Measurements from ENCODE around the gene DCAF17. TPM values are rescaled to one million over a fixed set of nuclear protein-coding genes. Genes with fewer than 3 reads are reported as not detected.
A peak's percentile ranks its signal among the peaks of the same experiment; 100 is the strongest.

DCAF17 gene
- total and polyA plus RNA-seq, 2 donors: 7.9 to 14.7 TPM

GRCh38 chr2:171432969-171433762 is 860 bp upstream of the DCAF17 start:
- no peaks in the 10 kb centered on the region for H3K27me3 ChIP-seq (ENCODE audit: control insufficient read depth in 2 of 2, insufficient read depth in 1 of 2, low read length in 1 of 2)
- peaks cover 0 to 8% of the 10 kb centered on the region in 2 donors for H3K4me1 ChIP-seq (ENCODE audit: control insufficient read depth in 2 of 2, insufficient read depth in 2 of 2, low read length in 2 of 2)
- H3K4me3 ChIP-seq (ENCODE audit: low read length in 2 of 2): peak overlapping the region; percentile 79 to 96
- peaks cover 0 to 14% of the 10 kb centered on the region in 2 donors for H3K36me3 ChIP-seq (ENCODE audit: control insufficient read depth in 2 of 2, insufficient read depth in 2 of 2, low read length in 1 of 2)
- peak in 6 of 9 donors; percentile 8 to 57 (median 21) for DNase-seq (ENCODE audit: low read depth in 6 of 9, low spot score in 9 of 9)
- H3K9me3 ChIP-seq (ENCODE audit: control insufficient read depth in 2 of 2, insufficient read depth in 1 of 2, low read length in 1 of 2): peaks cover 0 to 22% of the 10 kb centered on the region in 2 donors
- 32% methylated on average over 20 of the region's 20 CpGs for WGBS
- H3K27ac ChIP-seq (ENCODE audit: low read depth in 1 of 2, low read length in 1 of 2): peak overlapping the region; percentile 96 to 98

- under 1% methylated on average over 15 of the region's 15 CpGs for WGBS
Observed at GRCh38 chr2:171433763-171434012, 338 bp upstream of the DCAF17 start, which contains the start of gene METTL8. Gene METTL8 (minus strand): TSS chr2:171433990. CDS start chr2:171392185, 41,805 bp downstream.

GRCh38 chr2:171436307-171436706 is 2.3 kb downstream of the DCAF17 start:
- no peak for DNase-seq (ENCODE audit: low read depth in 6 of 9, low spot score in 9 of 9)
- Histone ChIP-seq H3K4me1 (ENCODE audit: control insufficient read depth in 2 of 2, insufficient read depth in 2 of 2, low read length in 2 of 2) (peaks cover 0 to 8% of the 10 kb centered on the region in 2 donors), H3K27me3 (ENCODE audit: control insufficient read depth in 2 of 2, insufficient read depth in 1 of 2, low read length in 1 of 2) (no peaks in the 10 kb centered on the region), H3K36me3 (ENCODE audit: control insufficient read depth in 2 of 2, insufficient read depth in 2 of 2, low read length in 1 of 2) (peaks cover 7 to 37% of the 10 kb centered on the region in 2 donors), H3K4me3 (ENCODE audit: low read length in 2 of 2) (no peak overlapping the region), H3K9me3 (ENCODE audit: control insufficient read depth in 2 of 2, insufficient read depth in 1 of 2, low read length in 1 of 2) (peaks cover 0 to 7% of the 10 kb centered on the region in 2 donors), H3K27ac (ENCODE audit: low read depth in 1 of 2, low read length in 1 of 2) (no peak overlapping the region)
- WGBS: 98% methylated on average over 1 of the region's 1 CpG

More at GRCh38 chr2:171433763-171434012, 338 bp upstream of the DCAF17 start, which contains the start of gene METTL8:
- H3K9me3 ChIP-seq (ENCODE audit: control insufficient read depth in 2 of 2, insufficient read depth in 1 of 2, low read length in 1 of 2): peaks cover 0 to 22% of the 10 kb centered on the region in 2 donors
- peak within 1 kb of the TSS; percentile 96 to 98 for H3K27ac ChIP-seq (ENCODE audit: low read depth in 1 of 2, low read length in 1 of 2)
- H3K36me3 ChIP-seq (ENCODE audit: control insufficient read depth in 2 of 2, insufficient read depth in 2 of 2, low read length in 1 of 2): peaks cover under 1 to 19% of the 10 kb centered on the region in 2 donors
- H3K4me1 ChIP-seq (ENCODE audit: control insufficient read depth in 2 of 2, insufficient read depth in 2 of 2, low read length in 2 of 2): peaks cover 0 to 8% of the 10 kb centered on the region in 2 donors
- H3K4me3 ChIP-seq (ENCODE audit: low read length in 2 of 2): peak within 1 kb of the TSS; percentile 79 to 96
- DNase-seq (ENCODE audit: low read depth in 6 of 9, low spot score in 9 of 9): no peak
- H3K27me3 ChIP-seq (ENCODE audit: control insufficient read depth in 2 of 2, insufficient read depth in 1 of 2, low read length in 1 of 2): no peaks in the 10 kb centered on the region

GRCh38 chr2:171441470-171441869 is 7.4 kb downstream of the DCAF17 start:
- H3K27ac ChIP-seq (ENCODE audit: low read depth in 1 of 2, low read length in 1 of 2): no peak overlapping the region
- H3K4me1 ChIP-seq (ENCODE audit: control insufficient read depth in 2 of 2, insufficient read depth in 2 of 2, low read length in 2 of 2): no peaks in the 10 kb centered on the region
- no peak for DNase-seq (ENCODE audit: low read depth in 6 of 9, low spot score in 9 of 9)
- H3K9me3 ChIP-seq (ENCODE audit: control insufficient read depth in 2 of 2, insufficient read depth in 1 of 2, low read length in 1 of 2): no peaks in the 10 kb centered on the region
- H3K27me3 ChIP-seq (ENCODE audit: control insufficient read depth in 2 of 2, insufficient read depth in 1 of 2, low read length in 1 of 2): no peaks in the 10 kb centered on the region
- peaks cover 10 to 54% of the 10 kb centered on the region in 2 donors for H3K36me3 ChIP-seq (ENCODE audit: control insufficient read depth in 2 of 2, insufficient read depth in 2 of 2, low read length in 1 of 2)
- H3K4me3 ChIP-seq (ENCODE audit: low read length in 2 of 2): no peak overlapping the region

- no peaks in the 10 kb centered on the region for H3K9me3 ChIP-seq (ENCODE audit: control insufficient read depth in 2 of 2, insufficient read depth in 1 of 2, low read length in 1 of 2)
- DNase-seq (ENCODE audit: low read depth in 6 of 9, low spot score in 9 of 9): no peak
- H3K27ac ChIP-seq (ENCODE audit: low read depth in 1 of 2, low read length in 1 of 2): no peak overlapping the region
- WGBS: 98% methylated on average over 2 of the region's 2 CpGs
- H3K4me1 ChIP-seq (ENCODE audit: control insufficient read depth in 2 of 2, insufficient read depth in 2 of 2, low read length in 2 of 2): no peaks in the 10 kb centered on the region
- H3K4me3 ChIP-seq (ENCODE audit: low read length in 2 of 2): no peak overlapping the region
- H3K36me3 ChIP-seq (ENCODE audit: control insufficient read depth in 2 of 2, insufficient read depth in 2 of 2, low read length in 1 of 2): peaks cover 13 to 45% of the 10 kb centered on the region in 2 donors
- H3K27me3 ChIP-seq (ENCODE audit: control insufficient read depth in 2 of 2, insufficient read depth in 1 of 2, low read length in 1 of 2): no peaks in the 10 kb centered on the region
Observed at GRCh38 chr2:171447675-171448074, 13.6 kb downstream of the DCAF17 start.

GRCh38 chr2:171451074-171451473 is 17.0 kb downstream of the DCAF17 start:
- no peak for DNase-seq (ENCODE audit: low read depth in 6 of 9, low spot score in 9 of 9)
- no peak overlapping the region for H3K4me3 ChIP-seq (ENCODE audit: low read length in 2 of 2)
- no peaks in the 10 kb centered on the region for H3K9me3 ChIP-seq (ENCODE audit: control insufficient read depth in 2 of 2, insufficient read depth in 1 of 2, low read length in 1 of 2)
- no peaks in the 10 kb centered on the region for H3K4me1 ChIP-seq (ENCODE audit: control insufficient read depth in 2 of 2, insufficient read depth in 2 of 2, low read length in 2 of 2)
- H3K36me3 ChIP-seq (ENCODE audit: control insufficient read depth in 2 of 2, insufficient read depth in 2 of 2, low read length in 1 of 2): peaks cover 13 to 44% of the 10 kb centered on the region in 2 donors
- no peaks in the 10 kb centered on the region for H3K27me3 ChIP-seq (ENCODE audit: control insufficient read depth in 2 of 2, insufficient read depth in 1 of 2, low read length in 1 of 2)
- H3K27ac ChIP-seq (ENCODE audit: low read depth in 1 of 2, low read length in 1 of 2): no peak overlapping the region

- no peak overlapping the region for H3K4me3 ChIP-seq (ENCODE audit: low read length in 2 of 2)
- H3K36me3 ChIP-seq (ENCODE audit: control insufficient read depth in 2 of 2, insufficient read depth in 2 of 2, low read length in 1 of 2): peaks cover 9 to 43% of the 10 kb centered on the region in 2 donors
- no peaks in the 10 kb centered on the region for H3K4me1 ChIP-seq (ENCODE audit: control insufficient read depth in 2 of 2, insufficient read depth in 2 of 2, low read length in 2 of 2)
- 99% methylated on average over 4 of the region's 4 CpGs for WGBS
- no peak for DNase-seq (ENCODE audit: low read depth in 6 of 9, low spot score in 9 of 9)
- H3K27ac ChIP-seq (ENCODE audit: low read depth in 1 of 2, low read length in 1 of 2): no peak overlapping the region
- H3K9me3 ChIP-seq (ENCODE audit: control insufficient read depth in 2 of 2, insufficient read depth in 1 of 2, low read length in 1 of 2): no peaks in the 10 kb centered on the region
- H3K27me3 ChIP-seq (ENCODE audit: control insufficient read depth in 2 of 2, insufficient read depth in 1 of 2, low read length in 1 of 2): no peaks in the 10 kb centered on the region
Observed at GRCh38 chr2:171452773-171453172, 18.7 kb downstream of the DCAF17 start.

- no peak for DNase-seq (ENCODE audit: low read depth in 6 of 9, low spot score in 9 of 9)
- Histone ChIP-seq H3K4me3 (ENCODE audit: low read length in 2 of 2) (no peak overlapping the region), H3K27me3 (ENCODE audit: control insufficient read depth in 2 of 2, insufficient read depth in 1 of 2, low read length in 1 of 2) (no peaks in the 10 kb centered on the region), H3K36me3 (ENCODE audit: control insufficient read depth in 2 of 2, insufficient read depth in 2 of 2, low read length in 1 of 2) (peaks cover 0 to 19% of the 10 kb centered on the region in 2 donors), H3K27ac (ENCODE audit: low read depth in 1 of 2, low read length in 1 of 2) (no peak overlapping the region), H3K9me3 (ENCODE audit: control insufficient read depth in 2 of 2, insufficient read depth in 1 of 2, low read length in 1 of 2) (no peaks in the 10 kb centered on the region), H3K4me1 (ENCODE audit: control insufficient read depth in 2 of 2, insufficient read depth in 2 of 2, low read length in 2 of 2) (no peaks in the 10 kb centered on the region)
Observed at GRCh38 chr2:171459498-171459897, 25.5 kb downstream of the DCAF17 start.

GRCh38 chr2:171460537-171460936 is 26.5 kb downstream of the DCAF17 start:
- Histone ChIP-seq H3K4me3 (ENCODE audit: low read length in 2 of 2) (no peak overlapping the region), H3K9me3 (ENCODE audit: control insufficient read depth in 2 of 2, insufficient read depth in 1 of 2, low read length in 1 of 2) (no peaks in the 10 kb centered on the region), H3K27ac (ENCODE audit: low read depth in 1 of 2, low read length in 1 of 2) (no peak overlapping the region), H3K36me3 (ENCODE audit: control insufficient read depth in 2 of 2, insufficient read depth in 2 of 2, low read length in 1 of 2) (peaks cover 0 to 15% of the 10 kb centered on the region in 2 donors), H3K4me1 (ENCODE audit: control insufficient read depth in 2 of 2, insufficient read depth in 2 of 2, low read length in 2 of 2) (no peaks in the 10 kb centered on the region), H3K27me3 (ENCODE audit: control insufficient read depth in 2 of 2, insufficient read depth in 1 of 2, low read length in 1 of 2) (no peaks in the 10 kb centered on the region)
- WGBS: 100% methylated on average over 1 of the region's 1 CpG
- no peak for DNase-seq (ENCODE audit: low read depth in 6 of 9, low spot score in 9 of 9)
